ENCODE data around the gene HDDC3. TPM values are rescaled to one million over a fixed set of nuclear protein-coding genes. Genes with fewer than 3 reads are reported as not detected.

Gene HDDC3
- polyA plus RNA-seq, 1 donor (not counting 4 experiments of a cell fraction or from before 2014, with no cell fraction given), result 11.8 TPM

GRCh38 chr15:90934256-90934948 lies 2.1 kb upstream of the HDDC3 start:
- H4K20me1 ChIP-seq (ENCODE audit: control insufficient read depth, extremely low read depth, insufficient read depth, low read length), result no peaks in the 10 kb centered on the region
- FAIRE-seq, result no peak
- H3K4me3 ChIP-seq (ENCODE audit: control insufficient read depth in 2 of 3, extremely low read depth in 1 of 3, insufficient read depth in 2 of 3, low read depth in 1 of 3, low read length in 3 of 3), result peak overlapping the region; percentile 75 to 94 (median 91)
- peak overlapping the region; percentile 44 for H3K9ac ChIP-seq (ENCODE audit: control insufficient read depth, extremely low read depth, insufficient read depth, low read length)
- peaks cover 21% of the 10 kb centered on the region for H3K79me2 ChIP-seq (ENCODE audit: control insufficient read depth, insufficient read depth, low read length)
- dilution Hi-C loops (cut with MboI; ENCODE audit: extremely low pct_ligation_motif_present, low sequenced_read_pairs), result no loop called here
- peak overlapping the region; percentile 80 for H2AFZ ChIP-seq (ENCODE audit: control insufficient read depth, low read length)
- peak overlapping the region; percentile 98 for H3K4me2 ChIP-seq (ENCODE audit: control insufficient read depth, extremely low read depth, insufficient read depth, low read depth, low read length)
- no peaks in the 10 kb centered on the region for H3K9me1 ChIP-seq (ENCODE audit: control insufficient read depth, extremely low read depth, insufficient read depth, low read length)
- H3K27me3 ChIP-seq (ENCODE audit: control insufficient read depth, extremely low read depth, insufficient read depth, low read length), result no peaks in the 10 kb centered on the region
- H3K4me1 ChIP-seq (ENCODE audit: control insufficient read depth, extremely low read depth, insufficient read depth, low read length), result peaks cover 35% of the 10 kb centered on the region
- H3K36me3 ChIP-seq (ENCODE audit: control insufficient read depth in 2 of 2, extremely low read depth in 1 of 2, insufficient read depth in 2 of 2, low read length in 2 of 2), result peaks cover 8 to 11% of the 10 kb centered on the region in 2 experiments
- H3K9me3 ChIP-seq (ENCODE audit: control insufficient read depth, low read depth, low read length), result no peaks in the 10 kb centered on the region
- peak; percentile 67 for DNase-seq (ENCODE audit: low read depth, low spot score)
- TF ChIP-seq CTCF (optimal IDR thresholded peaks at IDR 0.05 in 1 of 3, IDR thresholded peaks at IDR 0.05 in 1 of 3, conservative IDR thresholded peaks at IDR 0.05 in 1 of 3; ENCODE audit: extremely low read depth in 1 of 3, insufficient read depth in 2 of 3, low read length in 3 of 3) (peak; percentile 90 to 93 (median 92)), EZH2 (IDR thresholded peaks at IDR 0.05; ENCODE audit: low read length) (no peak)
- peak overlapping the region; percentile 26 for H3K27ac ChIP-seq (ENCODE audit: control insufficient read depth, insufficient read depth, low read length)

GRCh38 chr15:90933301-90933700 lies 952 bp upstream of the HDDC3 start:
- dilution Hi-C loops (cut with MboI; ENCODE audit: extremely low pct_ligation_motif_present, low sequenced_read_pairs), result no loop called here

More at GRCh38 chr15:90933301-90933700, 952 bp upstream of the HDDC3 start:
- Histone ChIP-seq H3K4me3 (ENCODE audit: control insufficient read depth in 2 of 3, extremely low read depth in 1 of 3, insufficient read depth in 2 of 3, low read depth in 1 of 3, low read length in 3 of 3) (no peak overlapping the region), H3K9ac (ENCODE audit: control insufficient read depth, extremely low read depth, insufficient read depth, low read length) (no peak overlapping the region), H3K9me3 (ENCODE audit: control insufficient read depth, low read depth, low read length) (no peaks in the 10 kb centered on the region), H4K20me1 (ENCODE audit: control insufficient read depth, extremely low read depth, insufficient read depth, low read length) (no peaks in the 10 kb centered on the region), H3K79me2 (ENCODE audit: control insufficient read depth, insufficient read depth, low read length) (peaks cover 21% of the 10 kb centered on the region), H3K27ac (ENCODE audit: control insufficient read depth, insufficient read depth, low read length) (no peak overlapping the region), H3K4me2 (ENCODE audit: control insufficient read depth, extremely low read depth, insufficient read depth, low read depth, low read length) (no peak overlapping the region), H3K4me1 (ENCODE audit: control insufficient read depth, extremely low read depth, insufficient read depth, low read length) (peaks cover 39% of the 10 kb centered on the region), H3K36me3 (ENCODE audit: control insufficient read depth in 2 of 2, extremely low read depth in 1 of 2, insufficient read depth in 2 of 2, low read length in 2 of 2) (peaks cover 3 to 7% of the 10 kb centered on the region in 2 experiments), H3K27me3 (ENCODE audit: control insufficient read depth, extremely low read depth, insufficient read depth, low read length) (no peaks in the 10 kb centered on the region), H3K9me1 (ENCODE audit: control insufficient read depth, extremely low read depth, insufficient read depth, low read length) (no peaks in the 10 kb centered on the region), H2AFZ (ENCODE audit: control insufficient read depth, low read length) (no peak overlapping the region)
- FAIRE-seq, result no peak
- TF ChIP-seq CTCF (optimal IDR thresholded peaks at IDR 0.05 in 1 of 3, IDR thresholded peaks at IDR 0.05 in 1 of 3, conservative IDR thresholded peaks at IDR 0.05 in 1 of 3; ENCODE audit: extremely low read depth in 1 of 3, insufficient read depth in 2 of 3, low read length in 3 of 3), result no peak
- TF ChIP-seq EZH2 (IDR thresholded peaks at IDR 0.05; ENCODE audit: low read length), result no peak
- DNase-seq (ENCODE audit: low read depth, low spot score), result no peak
